ENCODE measurements around the gene ITGA4.

- no peak for TF ChIP-seq CTCF (IDR thresholded peaks at IDR 0.05)
- no peak for TF ChIP-seq POLR2A (IDR thresholded peaks at IDR 0.05)
- no peak for TF ChIP-seq POLR2AphosphoS5 (IDR thresholded peaks at IDR 0.05)
- TF ChIP-seq EP300 (IDR thresholded peaks at IDR 0.05): no peak
These were observed 83.2 kb downstream of the ITGA4 start for GRCh38 chr2:181540421-181540820.

Measured in stomach (tissue), 4 donors.